GM19240 (cell line): ENCODE measurements around the gene UNK.
A peak's percentile ranks its signal among the peaks of the same experiment; 100 is the strongest.

Source experiments
- DNase-seq: peaks from one replicate; pipeline ENCODE4 v3.0.0; 2011; ENCODE audit warnings: low spot score; ENCODE audit not compliant: insufficient read length

Gene UNK

DNA sequence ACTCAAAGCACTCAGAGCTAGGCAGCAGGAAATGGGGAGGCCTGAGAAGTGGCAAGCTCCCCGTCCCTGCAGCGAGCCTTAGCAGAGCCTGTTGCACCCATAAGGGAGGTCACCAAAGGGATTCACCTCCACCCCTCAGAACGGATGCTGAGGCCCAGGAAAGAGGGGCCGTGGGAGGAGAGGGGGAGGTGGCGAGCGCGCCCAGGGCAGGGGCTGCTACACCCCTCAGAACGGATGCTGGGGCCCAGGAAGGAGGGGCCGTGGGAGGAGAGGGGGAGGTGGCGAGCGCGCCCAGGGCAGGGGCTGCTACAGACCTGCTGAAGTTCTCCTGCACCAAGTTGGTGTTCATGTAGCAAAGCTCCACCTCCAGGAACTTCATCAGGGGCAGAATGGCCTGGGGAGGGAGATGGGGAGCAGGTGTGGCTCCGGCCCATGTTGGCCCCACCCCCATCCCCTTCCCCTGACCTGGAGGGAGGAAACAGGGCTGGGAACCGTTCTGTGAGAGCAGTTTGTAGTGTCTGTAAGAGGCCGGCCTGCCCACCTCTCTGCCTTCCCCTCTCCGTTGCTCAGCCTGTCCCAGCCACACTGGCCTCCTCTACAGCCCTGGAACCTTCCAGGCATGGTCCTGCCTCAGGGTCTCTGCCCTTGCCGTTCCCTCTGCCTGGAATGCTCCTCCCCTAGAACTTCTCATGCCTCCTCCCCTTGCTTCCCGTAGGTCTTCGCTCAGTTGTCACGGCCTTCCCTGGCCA is 48.2 kb downstream of the UNK start:
- DNase-seq: no peak

DNA sequence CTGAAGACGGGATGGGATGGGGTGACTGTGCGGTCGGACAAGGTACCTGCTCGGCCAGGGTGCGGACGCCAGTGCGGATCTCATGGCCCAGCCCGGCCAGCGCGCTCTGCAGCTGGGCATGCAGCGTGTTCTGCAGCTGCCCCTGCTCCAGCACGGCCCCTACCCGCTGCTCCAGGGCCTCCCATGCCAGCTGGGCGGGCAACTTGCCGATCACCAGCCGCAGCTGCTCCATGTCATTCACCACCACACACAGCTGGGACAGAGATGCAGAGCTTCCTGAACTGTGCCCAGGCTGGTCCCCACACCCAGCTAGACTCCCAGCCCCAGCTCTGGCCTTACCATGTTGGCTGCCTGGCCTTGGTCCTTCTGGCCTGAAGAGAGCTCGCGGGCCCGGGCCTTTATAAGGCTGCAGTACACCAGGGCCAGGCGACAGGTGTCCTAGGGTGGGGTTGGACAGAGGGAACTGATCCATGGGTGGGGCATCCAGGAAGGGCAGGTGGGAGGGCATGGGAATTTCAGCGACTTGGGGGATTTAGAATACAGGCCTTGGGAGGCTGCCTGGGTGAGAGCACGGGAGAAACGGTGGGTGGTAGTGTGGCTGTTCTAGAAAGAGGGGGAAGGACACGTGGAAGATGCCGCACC is 49.8 kb downstream of the UNK start:
- no peak for DNase-seq

DNA sequence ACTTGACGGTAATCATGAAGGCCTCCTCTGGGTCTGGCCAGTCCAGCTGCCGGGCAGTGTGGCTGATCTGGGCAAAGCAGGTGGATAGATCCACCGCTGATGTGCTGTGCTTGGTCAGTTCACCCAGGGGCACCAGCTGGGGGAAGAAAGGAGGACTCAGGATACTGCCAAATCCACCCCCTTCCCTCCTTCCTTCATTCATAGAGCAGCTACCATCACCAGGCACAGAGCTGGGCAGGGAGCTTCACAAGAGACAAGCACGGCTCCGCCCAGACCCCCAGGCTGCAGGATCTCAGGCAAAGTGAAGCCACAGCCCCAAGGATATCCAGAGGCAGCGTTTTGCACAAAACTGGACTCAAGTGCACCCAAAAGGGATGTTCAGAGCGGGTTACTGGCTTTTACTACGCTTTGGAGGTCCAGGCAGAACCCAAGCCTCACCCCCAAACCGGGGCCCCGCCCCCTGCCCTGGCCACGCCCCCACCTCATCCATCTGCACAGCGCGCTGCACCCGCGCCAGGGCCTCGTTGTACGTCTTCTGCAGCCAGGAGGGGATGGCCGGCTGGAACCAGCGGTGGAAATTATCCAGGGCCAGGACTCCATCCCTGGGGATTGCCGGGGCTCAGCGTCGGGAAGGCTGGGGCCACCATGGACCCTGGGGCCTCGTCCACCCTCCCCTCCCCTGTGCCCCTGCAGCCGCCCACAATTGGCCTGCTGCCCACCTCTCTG is 50.5 kb downstream of the UNK start:
- DNase-seq: no peak

DNA sequence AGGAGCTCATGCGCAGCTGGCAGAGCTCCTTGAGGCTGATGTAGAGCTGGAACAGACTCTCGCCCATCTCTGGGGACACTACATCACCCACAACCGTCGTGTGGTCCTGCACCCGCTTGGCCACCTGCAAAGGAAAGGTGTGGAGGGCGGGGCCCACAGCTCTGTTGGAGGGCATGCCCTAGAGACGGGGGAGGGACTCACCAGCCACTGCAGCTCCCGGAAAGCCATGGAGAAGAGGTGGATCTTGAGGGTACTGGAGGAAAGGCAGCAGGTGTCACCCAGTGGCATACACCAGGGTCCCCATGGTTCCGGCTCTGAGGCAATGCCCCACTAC is 51.0 kb downstream of the UNK start:
- no peak for DNase-seq

DNA sequence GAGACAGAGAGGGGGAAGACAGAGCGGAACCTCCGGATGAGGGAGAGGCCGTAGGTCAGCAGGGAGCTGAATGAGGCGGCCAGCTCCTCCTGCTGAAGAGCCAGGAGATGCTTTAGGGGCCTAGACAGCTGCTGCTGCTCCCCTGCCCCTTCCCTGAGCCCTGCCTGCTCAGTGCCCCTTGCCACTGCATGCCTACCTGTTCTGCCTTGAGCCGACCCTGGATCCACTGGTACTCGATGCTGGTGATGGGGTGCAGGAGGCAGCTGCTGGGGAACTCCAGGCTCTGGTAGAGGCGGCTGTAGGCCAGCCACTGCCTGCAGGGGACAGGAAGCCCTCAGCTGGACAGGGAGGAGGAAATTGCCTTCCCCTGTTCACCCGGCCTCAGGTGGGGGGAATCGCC is 52.0 kb downstream of the UNK start:
- no peak for DNase-seq

DNA sequence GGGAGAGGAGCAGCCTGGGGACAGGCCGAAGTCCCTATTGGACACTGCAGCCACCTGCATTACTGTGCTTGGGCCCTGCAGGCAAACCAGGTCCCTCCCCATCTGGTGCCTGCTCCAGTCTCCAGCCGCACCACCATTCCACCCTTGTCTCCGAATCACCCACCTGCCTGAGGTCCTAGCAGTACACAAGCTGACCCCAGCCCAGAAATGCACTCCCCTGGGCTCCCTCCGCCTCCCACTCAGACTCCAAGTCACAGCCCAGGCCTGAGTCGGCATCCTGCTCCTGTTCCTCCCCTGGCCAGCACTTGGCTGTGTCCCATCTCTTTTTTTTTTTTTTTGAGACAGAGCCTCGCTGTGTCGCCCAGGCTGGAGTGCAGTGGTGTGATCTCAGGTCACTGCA is 53.3 kb downstream of the UNK start:
- DNase-seq: no peak

DNA sequence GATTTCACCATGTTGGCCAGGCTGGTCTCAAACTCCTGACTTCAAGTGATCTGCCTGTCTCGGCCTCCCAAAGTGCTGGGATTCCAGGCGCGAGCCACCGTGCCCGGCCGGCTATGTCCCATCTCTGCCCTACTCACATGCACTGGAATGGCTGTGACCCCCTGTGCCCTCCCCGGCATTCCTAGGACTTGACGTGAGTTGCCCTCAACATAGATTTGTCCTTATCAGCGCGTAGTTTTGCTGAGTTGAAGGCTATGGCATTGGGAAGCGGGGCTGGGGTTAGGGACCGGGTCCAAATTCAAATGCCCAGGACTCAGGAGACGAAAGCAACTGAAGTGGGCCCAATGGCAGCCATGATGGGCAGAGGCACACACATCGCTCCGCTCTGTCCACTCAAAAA is 53.8 kb downstream of the UNK start:
- DNase-seq: no peak

DNA sequence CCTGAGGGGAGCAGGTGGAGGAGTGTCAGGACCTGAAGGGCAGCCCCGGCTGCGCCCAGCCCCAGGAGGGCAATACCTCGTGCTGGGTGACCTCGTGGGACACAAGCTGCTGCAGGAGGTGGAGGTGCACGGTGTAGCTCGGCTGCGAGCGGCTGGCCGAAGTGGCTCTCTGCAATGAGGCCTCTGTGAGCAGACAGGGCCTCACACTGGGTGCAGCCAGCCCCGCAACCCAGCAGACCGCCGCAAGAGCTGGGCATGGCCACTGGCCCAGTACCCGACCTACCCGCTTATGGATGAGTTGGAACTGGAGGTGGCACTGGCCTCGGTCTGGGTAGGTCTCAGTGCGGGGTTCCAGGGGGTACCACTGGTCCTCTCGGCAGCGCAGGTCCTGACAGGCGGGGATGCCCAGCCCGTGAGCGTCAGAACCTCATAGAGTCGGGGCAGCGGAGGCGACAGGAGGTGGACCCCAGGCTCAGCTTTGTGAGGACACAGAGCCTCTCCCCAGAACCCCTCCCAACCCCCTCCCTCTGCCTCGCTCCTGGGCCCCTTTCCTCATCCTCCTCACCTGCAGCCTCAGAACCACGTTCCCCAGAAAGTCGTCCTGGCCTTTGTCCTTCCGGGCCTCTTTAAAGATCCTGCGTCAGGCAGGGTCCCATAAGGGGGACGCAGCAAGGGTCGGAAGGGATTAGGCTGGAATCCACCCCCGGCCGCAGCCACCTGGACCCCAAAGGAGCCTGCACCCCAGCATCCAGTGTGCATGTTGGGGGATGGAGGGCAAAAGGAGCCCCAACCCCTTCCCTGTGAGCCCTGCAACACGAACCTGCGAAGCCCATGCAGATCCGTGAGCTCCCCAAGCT is 55.6 kb downstream of the UNK start:
- no peak for DNase-seq

DNA sequence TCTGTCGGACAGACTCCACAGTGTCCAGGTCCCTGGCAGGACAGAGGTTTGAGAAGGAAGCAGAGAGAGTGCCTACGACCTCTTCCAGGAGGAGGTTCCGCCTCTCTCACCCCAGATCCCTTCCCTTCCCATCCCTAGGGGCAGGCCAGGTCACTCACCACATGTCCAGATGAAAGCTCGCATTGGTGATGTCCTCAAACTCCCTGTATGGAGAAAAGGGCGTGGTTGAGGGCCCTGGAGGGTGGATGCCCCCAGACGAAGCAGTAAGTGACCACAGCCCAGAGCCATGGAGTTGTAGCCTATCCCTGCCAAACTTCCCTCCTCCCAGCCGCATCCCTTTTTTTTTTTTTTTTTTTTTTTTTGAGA is 56.2 kb downstream of the UNK start:
- no peak for DNase-seq

DNA sequence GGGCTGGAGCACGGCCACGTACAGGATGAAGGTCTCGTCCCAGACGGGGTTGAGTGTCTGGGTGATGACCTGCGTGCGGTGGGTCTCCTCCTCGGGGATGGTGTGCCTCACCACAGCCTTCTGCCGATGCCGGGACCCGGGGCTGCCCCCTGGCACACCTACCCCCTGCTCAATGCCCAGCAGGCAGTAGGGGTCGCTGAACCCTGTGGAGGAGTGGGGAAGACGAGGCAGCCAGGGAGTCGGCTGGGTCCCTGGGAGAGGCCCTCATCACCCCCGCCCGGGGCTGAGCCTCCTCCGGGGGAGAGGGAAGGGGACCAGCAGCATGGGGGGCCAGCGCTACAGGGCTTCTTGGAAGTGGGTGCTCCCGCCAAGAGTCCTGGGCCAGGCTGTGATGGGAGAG is 57.8 kb downstream of the UNK start:
- no peak for DNase-seq

DNA sequence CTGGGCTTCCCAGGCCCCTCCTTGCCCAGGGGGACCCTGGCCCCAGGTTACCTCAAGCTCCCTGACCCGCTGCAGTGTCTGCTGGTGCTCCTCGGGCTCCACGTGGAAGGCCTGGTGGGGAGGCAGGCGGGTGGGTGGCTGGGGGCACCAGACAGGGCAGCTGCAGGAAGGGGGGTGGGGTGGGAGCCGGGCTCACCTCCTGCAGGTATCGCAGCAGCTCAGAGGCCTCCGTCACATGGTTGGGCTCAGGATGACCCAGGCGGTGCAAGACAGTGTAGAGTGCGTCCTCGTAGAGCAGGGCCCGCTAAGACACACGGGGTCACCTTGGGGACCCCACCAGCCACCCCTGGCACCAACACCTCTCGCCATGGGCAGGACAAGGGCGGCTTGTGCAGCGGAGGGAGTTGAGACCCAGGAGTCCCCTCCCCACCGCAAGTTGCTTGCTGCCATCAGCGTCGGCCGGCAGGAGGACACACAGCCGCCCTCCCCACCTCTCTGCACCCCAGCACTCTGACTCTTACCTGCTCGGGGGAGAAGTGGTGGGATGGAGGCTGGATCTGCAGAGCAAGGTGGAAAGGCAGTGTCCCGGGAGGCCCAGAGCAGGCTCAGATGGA is 58.5 kb downstream of the UNK start:
- DNase-seq: no peak

DNA sequence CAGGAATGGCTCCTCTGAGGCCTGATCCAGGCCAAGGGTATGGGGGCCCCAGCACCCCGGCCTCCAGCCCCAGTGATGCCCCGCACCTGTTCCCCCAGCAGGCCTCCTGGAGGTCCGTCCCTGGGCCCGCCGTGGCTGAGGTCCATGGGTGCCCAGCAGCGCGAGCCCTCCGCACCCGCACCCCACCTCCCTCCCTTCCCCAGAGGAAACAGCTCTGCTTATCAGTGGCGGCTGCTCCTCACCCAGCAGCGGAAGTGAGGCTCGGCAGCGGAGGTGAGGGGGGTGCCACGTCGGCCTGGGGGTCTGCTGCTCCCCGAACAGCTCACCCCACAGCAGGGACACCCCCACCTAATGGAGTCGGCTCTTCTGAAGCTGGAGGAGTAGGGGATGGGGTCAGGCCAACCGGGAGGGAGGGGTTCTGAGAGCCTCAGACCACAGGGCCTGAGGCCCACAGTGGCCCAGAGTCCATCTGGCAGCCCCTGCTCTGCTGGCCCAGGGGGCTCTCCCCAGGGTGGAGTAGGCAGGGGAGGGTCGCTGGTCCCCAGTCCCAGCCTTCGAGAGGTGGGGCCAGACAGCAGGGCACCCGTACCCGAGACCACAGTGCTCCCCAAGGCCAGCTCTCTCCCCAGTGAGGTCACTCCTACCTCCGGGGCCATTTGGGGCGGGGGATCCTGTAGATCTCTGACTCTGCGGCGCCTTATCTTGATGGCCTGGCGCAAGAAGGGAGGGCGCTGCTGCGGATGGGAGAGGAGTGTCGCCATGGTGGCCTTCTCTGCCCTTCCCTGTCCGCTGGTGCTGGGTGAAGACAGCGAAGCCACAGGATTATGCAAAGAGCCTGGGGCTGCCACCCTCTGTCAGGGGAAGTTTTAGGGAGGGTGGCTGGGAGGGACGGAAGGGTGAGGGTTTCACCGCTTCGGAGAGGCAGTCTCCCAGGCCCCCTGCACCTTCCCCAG is 59.2 kb downstream of the UNK start, which contains the start of gene UNC13D:
UNC13D (minus strand) TSS at position 828 of the 953 bp plus-strand sequence; CDS start at position 761, 67 bp downstream.
- DNase-seq: peak; percentile 62

DNA sequence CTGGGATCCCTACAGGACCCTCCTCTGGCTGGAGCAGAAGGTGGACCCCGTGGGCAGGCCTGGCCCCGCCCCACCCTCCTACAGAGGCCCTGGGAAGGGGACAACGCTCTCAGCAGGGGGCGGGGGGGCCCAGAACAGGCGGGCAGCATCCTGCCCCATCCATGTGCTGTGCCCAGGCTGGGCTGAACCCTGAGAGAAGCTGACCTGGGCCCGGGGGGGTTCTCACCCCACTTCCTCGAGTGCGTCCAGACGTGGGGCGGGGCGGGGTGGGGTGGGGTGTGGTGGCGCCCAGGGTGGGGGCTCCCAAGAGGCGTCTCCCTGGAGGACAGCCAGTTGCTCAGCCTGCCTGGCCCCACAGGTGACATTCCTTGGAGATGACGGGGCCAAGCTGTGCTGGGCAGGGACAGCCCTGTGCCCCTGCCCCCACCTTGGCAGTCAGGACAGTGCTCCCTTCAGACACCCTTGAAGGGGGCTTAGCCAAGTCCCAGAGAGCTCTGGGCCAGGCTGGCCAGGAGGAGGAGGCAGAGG is 60.0 kb downstream of the UNK start:
- no peak for DNase-seq

DNA sequence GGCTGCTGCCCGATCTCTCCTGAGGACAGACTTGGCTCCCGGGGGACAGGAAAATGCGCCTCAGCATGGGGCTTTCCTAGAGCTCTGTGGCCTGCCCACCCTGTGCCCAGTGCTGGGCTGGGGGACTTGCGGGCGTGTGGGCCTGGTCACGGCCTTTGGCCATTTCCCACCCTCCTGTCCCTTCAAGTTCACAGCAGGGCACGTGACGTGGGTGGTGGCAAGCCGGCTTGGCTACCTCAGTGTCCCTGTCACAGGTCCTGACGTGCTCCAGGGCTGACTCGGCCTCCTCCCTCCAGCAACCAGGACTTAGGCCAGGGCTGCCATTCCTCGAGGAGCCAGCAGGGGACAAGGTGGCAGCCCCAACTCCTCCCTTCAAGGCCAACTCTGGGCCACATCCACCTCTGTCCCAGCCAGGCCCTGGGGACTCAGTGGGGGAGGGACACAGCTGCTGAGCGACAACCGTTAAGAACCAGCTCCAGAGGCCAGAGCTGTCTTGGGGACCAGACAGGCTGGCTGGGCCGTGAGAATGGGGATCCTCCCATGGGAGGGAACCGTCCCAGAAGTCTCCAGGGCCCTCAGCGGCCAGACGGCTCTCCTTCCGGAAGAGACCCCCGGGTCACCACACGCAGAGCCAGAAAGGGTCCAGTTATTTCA is 60.6 kb downstream of the UNK start:
- DNase-seq: peak; percentile 91

DNA sequence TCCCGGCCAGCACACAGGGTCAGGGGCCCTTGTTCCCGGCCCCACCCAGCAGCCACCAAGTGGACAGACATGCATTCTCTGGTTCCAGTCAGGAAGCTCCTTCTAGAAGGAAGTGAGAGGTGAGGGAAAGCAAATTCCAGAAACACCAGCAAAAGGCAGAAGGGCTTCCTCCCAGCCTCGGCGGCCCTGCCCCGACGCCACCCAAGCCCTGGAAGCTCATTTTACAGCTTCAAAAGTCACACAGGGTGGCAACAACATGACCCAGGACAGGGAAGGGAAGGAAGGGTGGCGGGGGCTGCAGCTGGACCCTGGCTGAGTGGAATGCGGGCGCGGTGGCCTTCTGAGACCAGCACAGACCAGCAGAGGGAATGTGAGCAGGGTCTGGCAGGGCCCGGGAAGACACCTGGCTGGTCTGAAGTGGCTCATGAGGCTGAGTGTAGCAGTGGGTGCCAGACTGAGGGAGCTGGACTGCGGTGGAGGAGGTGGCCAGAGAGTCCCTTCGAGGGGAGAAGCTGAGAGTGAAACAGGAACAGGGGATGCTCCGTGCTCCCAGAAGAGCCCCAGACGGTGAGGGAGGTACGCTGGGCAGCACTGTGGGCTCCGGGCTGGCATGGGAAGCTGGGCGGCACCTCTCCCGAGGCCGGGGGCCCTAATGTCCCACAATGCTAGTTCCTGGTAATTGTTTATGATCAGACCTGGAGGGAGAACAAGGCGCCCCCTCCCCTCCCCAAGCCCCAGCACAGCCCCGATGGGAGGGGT is 61.5 kb downstream of the UNK start:
- DNase-seq: no peak

DNA sequence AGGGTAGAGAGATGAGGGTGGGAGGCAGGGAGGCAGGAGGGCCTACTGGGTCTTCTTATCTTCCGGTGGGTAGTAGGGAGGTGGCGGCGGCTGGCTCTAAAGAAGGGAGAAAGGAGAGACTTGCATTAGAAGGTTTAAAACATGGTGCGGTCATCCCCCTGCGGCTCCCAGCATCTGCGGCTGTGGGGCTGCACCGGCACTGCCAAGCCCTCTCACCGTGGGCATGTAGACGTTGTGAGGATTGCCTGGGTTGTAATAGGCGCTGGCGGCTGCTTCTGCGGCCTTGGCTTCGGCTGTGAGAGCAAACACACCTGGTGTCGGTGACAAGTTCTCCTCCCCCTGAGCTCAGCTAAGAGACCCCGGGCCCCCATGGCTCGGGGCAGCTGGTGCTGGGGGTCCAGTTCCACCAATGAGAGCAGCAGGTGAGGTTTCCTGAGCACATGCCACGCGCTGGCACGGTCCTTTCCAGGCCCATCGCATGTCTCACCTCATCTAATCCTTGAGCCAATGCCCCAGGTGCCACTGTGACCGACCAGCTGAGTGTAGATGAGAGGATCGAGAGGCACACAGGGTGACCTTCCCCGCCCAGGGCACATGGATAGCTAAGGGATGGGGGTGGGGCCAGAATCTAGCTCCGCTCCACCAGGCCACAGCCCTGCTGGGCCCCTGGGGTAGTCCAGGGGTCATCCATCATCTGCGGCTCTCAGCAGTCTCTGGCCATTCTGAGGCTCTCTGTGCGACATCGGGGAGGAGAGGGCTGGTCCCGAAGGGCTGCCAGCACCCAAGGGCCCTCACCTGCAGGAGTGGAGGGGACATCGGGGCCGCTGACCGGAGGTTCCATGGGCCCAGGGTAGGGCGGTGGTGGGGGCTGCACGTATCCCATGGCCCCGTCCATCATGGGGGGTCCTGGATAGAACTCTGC is 62.3 kb downstream of the UNK start:
- no peak for DNase-seq
